HepG2 (cell line): ENCODE data around the gene TSC22D4. TPM values are rescaled to one million over a fixed set of nuclear protein-coding genes. Genes with fewer than 3 reads are reported as not detected.

Experiments
- ATAC-seq: fragments of 200-7000 bp; cut with Tn5 transposase; 3 replicates; pipeline ENCODE4 v1.9.1; 2020; ENCODE audit warnings: mild to moderate bottlenecking, moderate library complexity
- BruUV-seq: library from RNA; stranded (reverse); fragments of 400-500 nt; replicated peaks from 2 replicates; lab custom pipeline; 2021; lab: Mats Ljungman, UMichigan
- CTCF ChIA-PET: fragments of 300-600 bp; formaldehyde crosslinking; extraction: SDS; loops from one replicate; lab custom pipeline; 2021; ENCODE audit warnings: low total read pairs, inconsistent platforms, low intra/inter-chr PET ratio; lab: Yijun Ruan, JAX
- POLR2A ChIA-PET: fragments of 350-600 bp; sonication (Branson Sonifier 250); formaldehyde crosslinking; loops from one replicate; lab custom pipeline; 2020; ENCODE audit warnings: antibody characterized with exemption, inconsistent platforms; lab: Yijun Ruan, JAX
- DNase-seq: peaks from one replicate; pipeline ENCODE4 v3.0.0-alpha.2; 2015; ENCODE audit warnings: low spot score
- FAIRE-seq: peaks from 3 replicates; lab custom pipeline; 2011; peaks lifted over from hg19 to GRCh38; lab: Jason Lieb, UNC
- H2AFZ ChIP-seq: one replicate; pipeline ENCODE4 v1.6.1; 2011; ENCODE audit warnings: low read length, inconsistent platforms
- H3K27ac ChIP-seq: fragments of 300-600 bp; 3 replicates; pipeline ENCODE4 v1.8.0; 2011; ENCODE audit warnings: mixed run types, mild to moderate bottlenecking, mixed read lengths, low read length, inconsistent platforms; ENCODE audit not compliant: insufficient read depth; ENCODE audit errors: extremely low read length
- H3K27me3 ChIP-seq, 2 experiments: fragments of 200-600 bp in 1 of 2; 2 replicates in 1 of 2; 3 replicates in 1 of 2; pipeline versions ENCODE4 v1.6.0 to v1.8.0; 2011; ENCODE audit warnings: low read length in 2 of 2, mild to moderate bottlenecking in 2 of 2, moderate library complexity in 2 of 2, inconsistent platforms in 1 of 2; ENCODE audit not compliant: insufficient read depth in 2 of 2, control insufficient read depth in 1 of 2
- H3K36me3 ChIP-seq, 2 experiments: fragments of 200-600 bp in 1 of 2; replicated peaks in 1 of 2; 2 replicates in 1 of 2; 3 replicates in 1 of 2; pipeline versions ENCODE4 v1.5.1 to v1.8.0; 2011; ENCODE audit warnings: low read length in 2 of 2, inconsistent platforms in 1 of 2; ENCODE audit not compliant: insufficient read depth in 2 of 2, control insufficient read depth in 1 of 2
- H3K4me1 ChIP-seq: 2 replicates; pipeline ENCODE4 v1.5.1; 2012; ENCODE audit warnings: low read length, inconsistent platforms; ENCODE audit not compliant: insufficient read depth
- H3K4me2 ChIP-seq: 2 replicates; pipeline ENCODE4 v1.6.0; 2011; ENCODE audit warnings: low read depth, low read length, inconsistent platforms
- H3K4me3 ChIP-seq, 3 experiments: fragments of 200-600 bp in 1 of 3; sonication (generic), shearing (Covaris generic) in 1 of 3; replicated peaks in 1 of 3; 2 replicates each; pipeline ENCODE4 v1.5.1; 2011 to 2016; ENCODE audit warnings: low read length in 3 of 3, inconsistent platforms in 2 of 3, low read depth in 2 of 3, mild to moderate bottlenecking in 2 of 3, control low read depth in 1 of 3, mixed read lengths in 1 of 3; ENCODE audit not compliant: insufficient read depth in 1 of 3
- H3K79me2 ChIP-seq: one replicate; pipeline ENCODE4 v1.6.1; 2011; ENCODE audit warnings: low read length, inconsistent platforms; ENCODE audit not compliant: insufficient read depth
- H3K9ac ChIP-seq: 2 replicates; pipeline ENCODE4 v1.6.0; 2011; ENCODE audit warnings: mild to moderate bottlenecking, low read depth, low read length, inconsistent platforms; ENCODE audit not compliant: insufficient read depth
- H3K9me3 ChIP-seq: 2 replicates; pipeline ENCODE4 v1.5.1; 2012; ENCODE audit warnings: mild to moderate bottlenecking, low read length
- H4K20me1 ChIP-seq: 2 replicates; pipeline ENCODE4 v1.6.0; 2011; ENCODE audit warnings: inconsistent platforms, mild to moderate bottlenecking, low read length, moderate library complexity; ENCODE audit not compliant: insufficient read depth
- AGO1 ChIP-seq: fragments of 200-400 bp; formaldehyde crosslinking; IDR thresholded peaks from 2 replicates; pipeline ENCODE4 v1.6.1; 2017; ENCODE audit warnings: mild to moderate bottlenecking, low read depth, low read length, moderate library complexity; ENCODE audit not compliant: poor library complexity, severe bottlenecking
- ATF2 ChIP-seq: sonication (generic); formaldehyde crosslinking; IDR thresholded peaks from 2 replicates; pipeline ENCODE4 v1.4.0; 2020; ENCODE audit warnings: missing genetic modification reagents
- CEBPB ChIP-seq: IDR thresholded peaks from 2 replicates; pipeline ENCODE4 v1.6.1; 2011; ENCODE audit warnings: low read depth, low read length, improper control_type of control experiment, borderline replicate concordance
- DBP ChIP-seq: sonication (generic); formaldehyde crosslinking; IDR thresholded peaks from 2 replicates; pipeline ENCODE4 v1.4.0; 2020; ENCODE audit warnings: missing genetic modification reagents; ENCODE audit errors: not compliant biosample characterization
- ETS1 ChIP-seq: sonication (generic); formaldehyde crosslinking; IDR thresholded peaks from 2 replicates; pipeline ENCODE4 v1.4.0; 2020; ENCODE audit warnings: missing genetic modification reagents
- GABPB1 ChIP-seq: IDR thresholded peaks from 2 replicates; pipeline ENCODE4 v1.6.1; 2016; ENCODE audit warnings: mild to moderate bottlenecking, missing genetic modification reagents, moderate library complexity, missing compliant biosample characterization
- HOXA5 ChIP-seq: sonication (generic); formaldehyde crosslinking; IDR thresholded peaks from 2 replicates; pipeline ENCODE4 v1.4.0; 2020; ENCODE audit warnings: missing genetic modification reagents
- IKZF1 ChIP-seq: fragments of 450-650 bp; IDR thresholded peaks from 2 replicates; pipeline ENCODE4 v1.7.1; 2016
- MTA3 ChIP-seq: sonication (generic); formaldehyde crosslinking; IDR thresholded peaks from 2 replicates; pipeline ENCODE4 v1.4.0; 2020; ENCODE audit warnings: missing genetic modification reagents
- NR2F6 ChIP-seq, 2 experiments: IDR thresholded peaks; 2 replicates each; pipeline ENCODE4 v1.6.1; 2016; ENCODE audit warnings: antibody characterized with exemption in 1 of 2, mild to moderate bottlenecking in 1 of 2
- SALL1 ChIP-seq: sonication (generic); formaldehyde crosslinking; IDR thresholded peaks from 2 replicates; pipeline ENCODE4 v1.8.0; 2022; ENCODE audit warnings: mild to moderate bottlenecking, missing genetic modification reagents
- U2AF2 ChIP-seq: fragments of 200-400 bp; formaldehyde crosslinking; IDR thresholded peaks from 2 replicates; pipeline ENCODE4 v1.6.1; 2017; ENCODE audit warnings: low read depth, mild to moderate bottlenecking, low read length
- ZKSCAN5 ChIP-seq: sonication (generic); formaldehyde crosslinking; IDR thresholded peaks from 2 replicates; pipeline ENCODE4 v1.5.1; 2020; ENCODE audit warnings: mild to moderate bottlenecking, missing genetic modification reagents
- ZNF143 ChIP-seq: sonication (generic); formaldehyde crosslinking; IDR thresholded peaks from 2 replicates; pipeline ENCODE4 v1.4.0; 2020; ENCODE audit warnings: missing genetic modification reagents
- ZNF800 ChIP-seq: sonication (generic); formaldehyde crosslinking; IDR thresholded peaks from 2 replicates; pipeline ENCODE4 v1.4.0; 2020; ENCODE audit warnings: missing genetic modification reagents
- WGBS: methylation state at CpG from one replicate; pipeline ENCODE4 v1.1.6; 2017; ENCODE audit warnings: low lambda C conversion rate; 5-methylcytosine and 5-hydroxymethylcytosine counted together
- in situ Hi-C: cut with HindIII; loops from 2 replicates; pipeline ENCODE4 v1.10.0; 2017; ENCODE audit warnings: low pct_unique_long_range_greater_than_20kb; ENCODE audit not compliant: extremely low pct_ligation_motif_present
- intact Hi-C: fragments of 100-400 bp; cut with micrococcal nuclease; formaldehyde crosslinking; loops from one replicate; pipeline ENCODE4 v1.10.0; 2022; ENCODE audit not compliant: unreplicated experiment
- polyA plus RNA-seq, 8 experiments: library from polyadenylated mRNA; depleted of rRNA in 3 of 8; stranded (reverse) in 7 of 8; unstranded in 1 of 8; fragments of >200 nt; fragmentation: Illumina TruSeq in 4 of 8; extraction: Trizol in 4 of 8; gene quantifications; 2 replicates each; pipeline versions ENCODE4 v1.2.1 to v1.2.3, GENCODE V29; 2011 to 2016; ENCODE audit warnings: low read depth in 4 of 8, missing spikeins in 1 of 8, mixed read lengths in 1 of 8; ENCODE audit not compliant: insufficient read depth in 1 of 8
- total RNA-seq, 5 experiments: library from RNA; depleted of rRNA; stranded (reverse); fragments of >200 nt; fragmentation: Illumina TruSeq; extraction: Trizol; gene quantifications; 2 replicates each; pipeline ENCODE4 v1.2.3, GENCODE V29; 2016; ENCODE audit warnings: low read depth in 1 of 5

Gene TSC22D4
- total and polyA plus RNA-seq, 2 of the 13 experiments (the other 11 are each of a cell fraction or from before 2014, with no cell fraction given): 7.7 to 8.7 TPM

DNA sequence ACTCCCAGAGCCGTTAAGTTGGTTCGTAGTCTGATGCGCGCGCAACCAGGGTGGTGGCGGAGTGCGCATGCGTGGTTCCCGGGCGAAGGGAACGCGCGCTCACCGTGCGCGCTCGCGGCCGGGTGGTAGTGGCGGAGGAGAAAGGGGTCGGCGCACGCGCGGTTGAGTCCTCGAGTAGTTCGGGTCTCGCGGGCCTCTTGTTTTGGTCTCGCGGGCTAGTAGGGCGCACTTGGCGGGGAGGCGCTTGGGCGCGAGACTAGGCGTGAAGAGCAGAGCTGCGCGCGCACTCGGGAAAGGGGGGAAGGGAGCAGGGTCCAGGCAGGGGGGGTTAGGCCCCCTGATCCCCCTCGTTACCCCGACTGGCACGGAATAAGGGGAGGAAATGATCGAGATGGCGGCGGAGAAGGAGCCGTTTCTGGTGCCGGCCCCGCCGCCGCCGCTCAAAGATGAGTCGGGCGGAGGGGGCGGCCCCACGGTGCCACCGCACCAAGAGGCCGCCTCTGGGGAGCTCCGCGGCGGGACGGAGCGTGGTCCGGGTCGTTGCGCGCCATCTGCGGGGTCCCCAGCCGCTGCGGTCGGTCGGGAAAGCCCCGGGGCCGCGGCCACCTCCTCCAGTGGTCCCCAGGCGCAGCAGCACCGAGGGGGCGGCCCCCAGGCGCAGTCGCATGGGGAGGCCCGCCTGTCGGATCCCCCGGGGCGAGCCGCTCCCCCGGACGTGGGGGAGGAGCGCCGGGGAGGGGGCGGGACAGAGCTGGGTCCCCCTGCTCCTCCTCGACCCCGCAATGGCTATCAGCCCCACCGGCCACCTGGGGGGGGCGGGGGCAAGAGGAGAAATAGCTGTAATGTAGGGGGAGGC is 49.1 kb downstream of the TSC22D4 start, which contains the start of gene MEPCE (continued):
- TF ChIP-seq AGO1: peak; percentile 23

GRCh38 chr7:100428967-100429636 is 49.9 kb downstream of the TSC22D4 start:
- CTCF ChIA-PET: interaction anchor here (1.2 kb wide), 1 partner anchor 22 kb away, joined by 3 read pairs; no protein-coding TSS in a partner anchor
- Histone ChIP-seq H3K4me3 (peak overlapping the region; percentile 75 to 87 (median 83)), H4K20me1 (no peaks in the 10 kb centered on the region; the same call in 1 of the 2 replicates), H3K36me3 (peaks cover 3 to 28% of the 10 kb centered on the region in 2 experiments), H3K4me1 (peaks cover 45% of the 10 kb centered on the region), H3K27me3 (no peaks in the 10 kb centered on the region; a peak in 1 of 5 replicates), H2AFZ (no peak overlapping the region), H3K79me2 (peaks cover 23% of the 10 kb centered on the region), H3K9me3 (no peaks in the 10 kb centered on the region), H3K27ac (peak overlapping the region; percentile 98), H3K4me2 (peak overlapping the region; percentile 94), H3K9ac (peak overlapping the region; percentile 98)
- TSS peak; percentile 62 for BruUV-seq
- FAIRE-seq (no peak), DNase-seq (peak; percentile 98), ATAC-seq (peak; percentile 60)
- in situ Hi-C loops: no loop called here
- WGBS: 0% methylated on average over 30 of the region's 40 CpGs
- intact Hi-C loops: loop anchor here (2.0 kb wide), 1 partner anchor 16 kb away; no protein-coding TSS in a partner anchor
- POLR2A ChIA-PET: interaction anchor here (0.5 to 4.8 kb wide), 49 partner anchors 9 to 1086 kb away, joined by 3 to 199 read pairs (median 5); partner anchors contain the start of genes AGFG2, AP4M1, FBXO24 and LAMTOR4
- TF ChIP-seq CEBPB (no peak), SALL1 (CRISPR knock-in tag) (peak; percentile 56), ZNF800 (CRISPR knock-in tag) (no peak), GABPB1 (CRISPR knock-in tag) (peak; percentile 82), ZNF143 (no peak), DBP (CRISPR knock-in tag) (peak; percentile 44), ZKSCAN5 (no peak), NR2F6 (IDR thresholded peaks at IDR 0.05) (no peak; the same call in 1 of the 2 replicates), NR2F6 (CRISPR knock-in tag; IDR thresholded peaks at IDR 0.05) (no peak; the same call in none of the 2 replicates), ATF2 (CRISPR knock-in tag) (no peak; the same call in none of the 2 replicates), ETS1 (no peak), MTA3 (CRISPR knock-in tag) (no peak), HOXA5 (no peak; the same call in 1 of the 2 replicates), U2AF2 (peak; percentile 21), IKZF1 (no peak)
